Adrenal gland (tissue), 12 donors: ENCODE data around the gene TP73. TPM values are rescaled to one million over a fixed set of nuclear protein-coding genes. Genes with fewer than 3 reads are reported as not detected.

Experiments
- DNase-seq, 7 donors: peaks; one replicate each; pipeline ENCODE4 v3.0.0-alpha.2; 2019 to 2020
- H3K27ac ChIP-seq, 5 donors: fragments of 200-600 bp; sonication (generic) in 4 of 5; 1 replicate in 3 of 5; 2 replicates in 2 of 5; pipeline versions ENCODE4 v1.5.1 to v1.8.0; 2016 to 2020; ENCODE audit warnings: mild to moderate bottlenecking in 1 of 5
- H3K27me3 ChIP-seq: fragments of 200-600 bp; 2 replicates; pipeline ENCODE4 v1.8.0; 2021
- H3K36me3 ChIP-seq, 2 donors: fragments of 200-600 bp; replicated peaks in 1 of 2; 1 replicate in 1 of 2; 2 replicates in 1 of 2; pipeline versions ENCODE4 v1.5.1 to v1.8.0; 2018 to 2022
- H3K4me1 ChIP-seq, 2 donors: fragments of 200-600 bp; replicated peaks in 1 of 2; 1 replicate in 1 of 2; 2 replicates in 1 of 2; pipeline versions ENCODE4 v1.5.1 to v1.8.0; 2018 to 2021
- H3K4me3 ChIP-seq, 4 donors: fragments of 200-600 bp; sonication (generic) in 3 of 4; one replicate each; pipeline ENCODE4 v1.5.1; 2016 to 2018
- H3K9me3 ChIP-seq, 3 donors: fragments of 200-600 bp; sonication (generic) in 1 of 3; replicated peaks in 1 of 3; 1 replicate in 2 of 3; 2 replicates in 1 of 3; pipeline versions ENCODE4 v1.5.1 to v1.8.0; 2016 to 2021
- CTCF ChIP-seq, 6 experiments: fragments of 450-650 bp in 4 of 6; fragments of 200-600 bp in 2 of 6; sonication (generic) in 1 of 6; IDR thresholded peaks; 1 replicate in 5 of 6; 2 replicates in 1 of 6; pipeline versions ENCODE4 v1.5.1 to v1.8.0; 2016 to 2021; ENCODE audit warnings: antibody characterized with exemption in 6 of 6, mild to moderate bottlenecking in 2 of 6, moderate library complexity in 1 of 6
- POLR2A ChIP-seq, 2 donors: fragments of 450-650 bp; IDR thresholded peaks; one replicate each; pipeline ENCODE4 v1.6.1; 2017; ENCODE audit warnings: antibody characterized with exemption in 2 of 2, mild to moderate bottlenecking in 2 of 2, moderate library complexity in 1 of 2
- WGBS, 4 donors: extraction: QIAGEN DNeasy Blood & Tissue Kit in 2 of 4; methylation state at CpG; one replicate each; pipeline versions ENCODE4 v1.1.5 to v1.1.7; 2013 to 2017; 5-methylcytosine and 5-hydroxymethylcytosine counted together
- intact Hi-C, 2 donors: fragments of 100-400 bp; cut with DNase I; formaldehyde crosslinking; loops; one replicate each; pipeline versions ENCODE4 v1.14.1 to v1.15.0; 2022 to 2023
- polyA plus RNA-seq, 3 donors: library from polyadenylated mRNA; stranded (reverse); fragments of 200-250 nt in 2 of 3; fragments of 350-450 nt in 1 of 3; fragmentation: Illumina TruSeq in 1 of 3; extraction: RNeasy Lipid Tissue Mini Kit (QIAGEN cat#74804) in 1 of 3; gene quantifications; one replicate each; pipeline ENCODE4 v1.2.3, GENCODE V29; 2013 to 2014
- total RNA-seq, 9 donors: library from RNA; depleted of rRNA in 4 of 9; stranded (reverse); fragments of >200 nt in 4 of 9; fragments of 120-200 nt in 1 of 9; fragmentation: NEBNext Ultra II Directional in 1 of 9; extraction: Animal tissue kit (Norgen Biotek cat#: 25700) in 1 of 9; gene quantifications; one replicate each; pipeline versions ENCODE4 v1.1.0 to v1.2.4, GENCODE V29; 2013 to 2023
- donor health status: healthy with polysubstance abuse.
- donor health status: Bipolar disorder and iron deficiency.
- donor health status: DM: yes; HTN: yes; CAD: no.
- donor health status: DM: no; HTN: no; CAD: no.
- donor health status: DM: no; HTN: no; CAD: no.
- donor health status: DM: yes; HTN: yes; CAD: no.

The TP73 gene
- total and polyA plus RNA-seq, 12 donors = 0.03 to 0.22 (median 0.14) TPM; not detected in 6

DNA sequence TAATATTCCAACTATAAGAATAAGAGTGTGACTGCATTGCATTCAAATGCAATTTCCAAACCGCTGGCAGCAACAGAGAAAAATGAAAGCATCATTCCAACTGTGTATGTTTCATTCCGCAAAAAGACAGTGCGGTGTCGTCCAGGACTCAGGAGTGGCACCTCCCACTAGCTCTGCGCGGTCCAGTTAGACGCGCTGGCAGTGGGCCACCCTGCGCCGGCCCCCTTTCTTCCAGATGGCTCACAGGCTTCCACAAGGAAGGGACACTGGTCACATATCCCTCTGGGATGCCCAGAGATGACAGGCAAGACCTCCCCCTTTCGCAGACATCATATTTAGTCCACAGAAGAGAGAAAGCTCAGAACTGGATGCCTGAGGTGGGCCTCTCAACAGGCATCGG is 14.3 kb upstream of the TP73 start:
- WGBS, 4 donors = 84 to 98% (median 94%) methylated on average over 9 to 12 of the region's 12 CpGs
- intact Hi-C loops = no loop called here
- no peak for TF ChIP-seq CTCF (IDR thresholded peaks at IDR 0.05)
- TF ChIP-seq POLR2A (IDR thresholded peaks at IDR 0.05) = no peak
- Histone ChIP-seq H3K27ac (no peak overlapping the region), H3K9me3 (no peaks in the 10 kb centered on the region), H3K36me3 (peaks cover 0 to 52% of the 10 kb centered on the region in 2 donors), H3K4me3 (no peak overlapping the region), H3K4me1 (no peaks in the 10 kb centered on the region), H3K27me3 (no peaks in the 10 kb centered on the region)
- DNase-seq = no peak

GRCh38 chr1:3638676-3639075 is 13.6 kb upstream of the TP73 start:
- WGBS, 4 donors = 92 to 96% (median 95%) methylated on average over 15 of the region's 15 CpGs
- no peak for DNase-seq

DNA sequence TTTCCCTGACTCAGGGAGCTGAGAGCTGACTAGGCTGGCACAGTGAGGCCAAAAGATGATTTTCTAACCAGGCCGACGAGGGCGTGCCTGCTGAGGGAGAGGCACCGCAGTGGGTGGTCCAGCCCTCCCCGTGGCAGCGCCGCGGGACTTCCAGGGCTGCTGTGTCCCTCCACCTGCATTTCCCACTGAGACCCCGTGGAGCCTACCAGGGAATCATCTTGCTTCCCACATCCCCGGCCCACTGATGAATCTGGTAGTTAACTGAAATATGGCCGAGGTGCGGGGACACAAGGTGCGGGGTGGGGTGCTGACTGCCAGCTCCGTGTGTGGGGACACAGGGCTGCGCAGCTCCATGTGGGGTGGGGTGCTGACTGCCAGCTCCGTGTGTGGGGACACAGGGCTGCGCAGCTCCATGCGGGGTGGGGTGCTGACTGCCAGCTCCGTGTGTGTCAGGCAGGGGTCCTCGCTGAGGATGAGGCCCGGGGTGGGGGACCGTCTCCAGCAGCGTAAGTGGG is 12.9 kb upstream of the TP73 start:
- WGBS, 4 donors = 92 to 95% (median 94%) methylated on average over 14 to 23 of the region's 23 CpGs
- TF ChIP-seq POLR2A (IDR thresholded peaks at IDR 0.05) (no peak), CTCF (IDR thresholded peaks at IDR 0.05) (no peak)

More at GRCh38 chr1:3638676-3639075, 13.6 kb upstream of the TP73 start:
- TF ChIP-seq POLR2A (IDR thresholded peaks at IDR 0.05) (no peak), CTCF (IDR thresholded peaks at IDR 0.05) (no peak)
- intact Hi-C loops = no loop called here
- H3K4me1 ChIP-seq = no peaks in the 10 kb centered on the region
- H3K27me3 ChIP-seq = no peaks in the 10 kb centered on the region
- H3K27ac ChIP-seq = no peak overlapping the region
- H3K4me3 ChIP-seq = no peak overlapping the region
- H3K36me3 ChIP-seq = peaks cover 0 to 50% of the 10 kb centered on the region in 2 donors
- no peaks in the 10 kb centered on the region for H3K9me3 ChIP-seq

GRCh38 chr1:3640121-3640837 is 12.0 kb upstream of the TP73 start:
- no peaks in the 10 kb centered on the region for H3K27me3 ChIP-seq
- H3K4me3 ChIP-seq = no peak overlapping the region
- H3K9me3 ChIP-seq = no peaks in the 10 kb centered on the region
- TF ChIP-seq POLR2A (IDR thresholded peaks at IDR 0.05) = no peak
- no peak for TF ChIP-seq CTCF (IDR thresholded peaks at IDR 0.05)
- DNase-seq = no peak
- H3K36me3 ChIP-seq = peaks cover 0 to 34% of the 10 kb centered on the region in 2 donors
- intact Hi-C loops = no loop called here
- H3K27ac ChIP-seq = no peak overlapping the region
- 91 to 92% (median 91%) methylated on average over 11 to 36 of the region's 36 CpGs for WGBS, 4 donors
- H3K4me1 ChIP-seq = no peaks in the 10 kb centered on the region

More for the DNA sequence above, 12.9 kb upstream of the TP73 start:
- H3K27ac ChIP-seq = no peak overlapping the region
- no peaks in the 10 kb centered on the region for H3K27me3 ChIP-seq
- intact Hi-C loops = no loop called here
- peaks cover 0 to 42% of the 10 kb centered on the region in 2 donors for H3K36me3 ChIP-seq
- H3K9me3 ChIP-seq = no peaks in the 10 kb centered on the region
- no peak for DNase-seq
- H3K4me3 ChIP-seq = no peak overlapping the region
- H3K4me1 ChIP-seq = no peaks in the 10 kb centered on the region
